Mesendoderm (in vitro differentiated cells): Measurements from ENCODE around the gene SKAP1. TPM values are rescaled to one million over a fixed set of nuclear protein-coding genes. Genes with fewer than 3 reads are reported as not detected.

ENCODE experiments used
- DNase-seq: peaks from one replicate; pipeline ENCODE4 v3.0.0; 2013
- H2AK5ac ChIP-seq: 2 replicates; pipeline ENCODE4 v1.6.1; 2013; ENCODE audit warnings: low read length, inconsistent platforms
- H2BK120ac ChIP-seq: 2 replicates; pipeline ENCODE4 v1.6.1; 2013; ENCODE audit warnings: low read depth, mild to moderate bottlenecking, low read length, moderate library complexity, mixed read lengths
- H2BK15ac ChIP-seq: replicated peaks from 2 replicates; pipeline ENCODE4 v1.6.1; 2013; ENCODE audit warnings: low read depth, mild to moderate bottlenecking, moderate library complexity
- H2BK5ac ChIP-seq: 2 replicates; pipeline ENCODE4 v1.6.1; 2013; ENCODE audit warnings: low read length, inconsistent platforms
- H3K18ac ChIP-seq: 2 replicates; pipeline ENCODE4 v1.6.1; 2013; ENCODE audit warnings: mild to moderate bottlenecking, low read length, mixed read lengths
- H3K23ac ChIP-seq: one replicate; pipeline ENCODE4 v1.6.1; 2013; ENCODE audit warnings: low read length
- H3K27ac ChIP-seq: 2 replicates; pipeline ENCODE4 v1.5.1; 2013; ENCODE audit warnings: low read depth, mild to moderate bottlenecking, inconsistent platforms, low read length, moderate library complexity
- H3K27me3 ChIP-seq: 2 replicates; pipeline ENCODE4 v1.6.1; 2013; ENCODE audit warnings: low read length, control low read depth, mild to moderate bottlenecking, inconsistent platforms; ENCODE audit not compliant: insufficient read depth, poor library complexity
- H3K36me3 ChIP-seq: 2 replicates; pipeline ENCODE4 v1.6.1; 2013; ENCODE audit warnings: low read length, inconsistent platforms; ENCODE audit not compliant: control insufficient read depth, insufficient read depth
- H3K4ac ChIP-seq: one replicate; pipeline ENCODE4 v1.6.1; 2013; ENCODE audit warnings: low read depth, mild to moderate bottlenecking, low read length, moderate library complexity
- H3K4me1 ChIP-seq: 2 replicates; pipeline ENCODE4 v1.6.1; 2013; ENCODE audit warnings: low read depth, low read length, inconsistent platforms; ENCODE audit not compliant: control insufficient read depth
- H3K4me2 ChIP-seq: 2 replicates; pipeline ENCODE4 v1.6.1; 2013; ENCODE audit warnings: low read length
- H3K4me3 ChIP-seq: 2 replicates; pipeline ENCODE4 v1.5.1; 2013; ENCODE audit warnings: mild to moderate bottlenecking, low read length
- H3K56ac ChIP-seq: one replicate; pipeline ENCODE4 v1.6.1; 2013; ENCODE audit warnings: low read length
- H3K79me1 ChIP-seq: 2 replicates; pipeline ENCODE4 v1.6.1; 2013; ENCODE audit warnings: low read length, inconsistent platforms
- H3K79me2 ChIP-seq: 2 replicates; pipeline ENCODE4 v1.6.1; 2013; ENCODE audit warnings: mild to moderate bottlenecking, low read length; ENCODE audit not compliant: control insufficient read depth, insufficient read depth
- H3K9ac ChIP-seq: 2 replicates; pipeline ENCODE4 v1.6.1; 2013; ENCODE audit warnings: low read length, inconsistent platforms
- H4K5ac ChIP-seq: one replicate; pipeline ENCODE4 v1.6.1; 2013; ENCODE audit warnings: low read length
- H4K8ac ChIP-seq: one replicate; pipeline ENCODE4 v1.6.1; 2013; ENCODE audit warnings: low read depth, mild to moderate bottlenecking, control low read depth, low read length, moderate library complexity
- WGBS: extraction: QIAGEN DNeasy Blood & Tissue Kit; methylation state at CpG from one replicate; pipeline ENCODE4 v1.1.7; 2013; ENCODE audit warnings: low lambda C conversion rate, missing lambda C conversion rate; ENCODE audit not compliant: insufficient coverage; ENCODE audit errors: extremely low coverage; 5-methylcytosine and 5-hydroxymethylcytosine counted together
- polyA plus RNA-seq, 2 experiments: library from polyadenylated mRNA; stranded (reverse); fragments of 200-250 nt; gene quantifications; one replicate each; pipeline ENCODE4 v1.2.3, GENCODE V29; 2013

SKAP1 gene
- polyA plus RNA-seq (2013, experiment 1 of 2): 0.04 TPM
- not detected for polyA plus RNA-seq (2013, experiment 2 of 2)

DNA sequence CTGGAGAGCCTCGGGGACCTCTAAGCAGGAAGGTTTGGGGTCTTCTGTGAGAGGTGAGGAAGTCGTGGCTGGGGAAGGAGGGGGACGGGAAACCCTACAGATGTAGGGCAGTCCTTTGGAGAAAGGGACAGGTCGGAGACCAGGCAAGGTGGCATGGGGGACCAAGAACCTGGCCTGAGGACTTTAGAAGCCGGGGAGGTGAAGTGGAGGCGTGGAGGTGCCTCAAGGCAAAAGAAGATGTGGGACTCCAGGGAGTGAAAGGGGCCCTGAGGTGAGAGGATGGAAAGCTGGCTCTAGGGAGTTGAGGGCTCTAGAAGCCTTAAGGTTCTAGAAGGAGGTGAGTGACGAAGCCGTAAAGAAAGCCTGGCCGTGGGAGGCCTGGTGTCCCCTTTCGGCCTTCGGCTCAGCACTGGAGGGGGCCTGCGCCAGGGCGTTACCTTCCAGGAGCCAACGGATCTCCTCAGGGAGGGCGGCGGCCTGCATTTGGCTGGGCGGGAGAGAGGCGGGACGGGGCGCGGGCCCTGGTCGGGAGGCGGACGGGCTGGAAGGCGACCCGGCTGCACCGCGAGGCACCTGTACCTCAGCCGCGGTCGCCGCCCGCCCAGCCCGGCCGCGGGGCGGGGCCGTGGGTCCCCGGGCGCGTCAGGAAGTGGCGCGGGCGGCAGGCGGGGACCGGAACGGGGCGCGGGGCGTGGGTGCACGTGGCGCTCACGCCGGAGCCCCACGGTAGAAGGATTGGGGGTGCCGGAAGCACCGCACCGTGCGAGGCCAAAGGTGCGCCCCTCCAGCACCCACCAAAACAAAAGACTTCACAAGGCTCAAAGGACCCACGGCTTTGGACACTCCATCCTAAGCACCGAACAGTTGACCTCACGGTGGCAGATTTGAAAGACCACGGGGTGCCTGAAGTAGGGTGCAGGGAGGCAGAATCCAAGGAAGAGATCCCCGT lies at the start of gene SKAP1:
SKAP1 (minus strand) TSS at position 577 of the 949 bp plus-strand sequence.
- H3K36me3 ChIP-seq: no peaks in the 10 kb centered on the region
- no peak within 1 kb of the TSS for H3K9ac ChIP-seq
- H3K4me3 ChIP-seq: no peak within 1 kb of the TSS
- no peaks in the 10 kb centered on the region for H3K79me1 ChIP-seq
- no peak within 1 kb of the TSS for H2BK5ac ChIP-seq
- no peak within 1 kb of the TSS for H2AK5ac ChIP-seq
- H2BK15ac ChIP-seq: no peak within 1 kb of the TSS
- peaks cover 9% of the 10 kb centered on the region for H3K27me3 ChIP-seq
- H3K27ac ChIP-seq: no peak within 1 kb of the TSS
- peaks cover 6% of the 10 kb centered on the region for H3K4me1 ChIP-seq
- no peak within 1 kb of the TSS for H3K18ac ChIP-seq
- no peaks in the 10 kb centered on the region for H3K79me2 ChIP-seq
- H4K8ac ChIP-seq: no peak within 1 kb of the TSS
- peak within 1 kb of the TSS; percentile 66 for H3K56ac ChIP-seq
- no peak within 1 kb of the TSS for H3K23ac ChIP-seq
- H4K5ac ChIP-seq: no peak within 1 kb of the TSS
- DNase-seq: peak; percentile 13
- H3K4me2 ChIP-seq: peak within 1 kb of the TSS; percentile 24
- H2BK120ac ChIP-seq: no peak within 1 kb of the TSS
- H3K4ac ChIP-seq: no peak within 1 kb of the TSS
- WGBS: no CpG with 5 or more reads among the region's 65 CpGs

GRCh38 chr17:48479014-48479402 lies 49.0 kb upstream of the SKAP1 start:
- no peak for DNase-seq
- H3K4me2 ChIP-seq: no peak overlapping the region
- H2BK120ac ChIP-seq: no peak overlapping the region
- H4K8ac ChIP-seq: no peak overlapping the region
- no peak overlapping the region for H3K18ac ChIP-seq
- H3K4me1 ChIP-seq: no peaks in the 10 kb centered on the region
- no CpG with 5 or more reads among the region's 2 CpGs for WGBS
- H3K79me2 ChIP-seq: no peaks in the 10 kb centered on the region
- H3K79me1 ChIP-seq: no peaks in the 10 kb centered on the region
- H3K9ac ChIP-seq: no peak overlapping the region
- H2BK15ac ChIP-seq: no peak overlapping the region
- H3K27me3 ChIP-seq: no peaks in the 10 kb centered on the region
- no peak overlapping the region for H2BK5ac ChIP-seq
- no peak overlapping the region for H2AK5ac ChIP-seq
- H3K23ac ChIP-seq: no peak overlapping the region
- H4K5ac ChIP-seq: no peak overlapping the region
- no peak overlapping the region for H3K4ac ChIP-seq
- H3K4me3 ChIP-seq: no peak overlapping the region
- no peak overlapping the region for H3K56ac ChIP-seq
- H3K27ac ChIP-seq: no peak overlapping the region
- H3K36me3 ChIP-seq: no peaks in the 10 kb centered on the region

DNA sequence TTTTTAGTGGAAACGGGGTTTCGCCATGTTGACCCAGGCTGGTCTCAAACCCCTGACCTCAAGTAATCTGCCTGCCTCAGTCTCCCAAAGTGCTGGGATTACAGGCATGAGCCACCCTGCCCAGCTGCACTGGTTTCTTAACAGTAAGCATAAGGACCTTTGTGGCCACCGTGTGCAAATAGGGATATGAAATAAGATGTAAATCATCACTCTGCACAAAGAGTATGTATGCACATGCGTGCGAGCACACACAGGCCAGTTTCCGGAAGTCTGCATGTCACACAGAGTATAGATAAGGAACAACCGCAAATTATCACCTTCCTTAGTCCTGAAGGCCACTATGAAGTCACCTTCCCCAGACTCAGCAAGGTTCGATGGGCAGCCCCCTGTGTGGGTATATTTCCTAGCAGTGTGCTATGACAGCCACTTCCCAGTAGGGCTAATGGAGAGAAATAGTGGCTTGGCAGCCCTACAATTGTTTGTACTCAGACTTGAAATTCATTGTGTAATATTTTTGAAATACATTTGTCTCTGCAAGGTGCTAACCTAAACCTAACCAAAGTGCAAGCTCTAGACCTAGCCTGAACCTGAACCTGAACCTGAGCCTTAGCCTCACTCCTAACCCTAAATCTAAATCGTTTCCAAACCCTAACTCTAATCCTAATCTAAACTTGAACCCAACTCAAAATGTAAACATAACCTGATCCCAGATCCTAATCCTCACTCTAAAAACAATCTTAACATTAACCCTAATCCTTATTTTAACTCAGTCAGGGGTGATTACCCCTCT lies 48.4 kb upstream of the SKAP1 start:
- Histone ChIP-seq H3K18ac (no peak overlapping the region), H3K4me2 (no peak overlapping the region), H4K8ac (no peak overlapping the region), H3K36me3 (no peaks in the 10 kb centered on the region), H2BK120ac (no peak overlapping the region), H2BK15ac (no peak overlapping the region), H3K9ac (no peak overlapping the region), H4K5ac (no peak overlapping the region), H3K4me1 (no peaks in the 10 kb centered on the region), H3K79me2 (no peaks in the 10 kb centered on the region), H2AK5ac (no peak overlapping the region), H3K4ac (no peak overlapping the region), H3K79me1 (no peaks in the 10 kb centered on the region), H2BK5ac (no peak overlapping the region), H3K23ac (no peak overlapping the region), H3K27me3 (no peaks in the 10 kb centered on the region), H3K27ac (no peak overlapping the region), H3K56ac (no peak overlapping the region), H3K4me3 (no peak overlapping the region)
- WGBS: 100% methylated on average over 1 of the region's 9 CpGs
- no peak for DNase-seq

DNA sequence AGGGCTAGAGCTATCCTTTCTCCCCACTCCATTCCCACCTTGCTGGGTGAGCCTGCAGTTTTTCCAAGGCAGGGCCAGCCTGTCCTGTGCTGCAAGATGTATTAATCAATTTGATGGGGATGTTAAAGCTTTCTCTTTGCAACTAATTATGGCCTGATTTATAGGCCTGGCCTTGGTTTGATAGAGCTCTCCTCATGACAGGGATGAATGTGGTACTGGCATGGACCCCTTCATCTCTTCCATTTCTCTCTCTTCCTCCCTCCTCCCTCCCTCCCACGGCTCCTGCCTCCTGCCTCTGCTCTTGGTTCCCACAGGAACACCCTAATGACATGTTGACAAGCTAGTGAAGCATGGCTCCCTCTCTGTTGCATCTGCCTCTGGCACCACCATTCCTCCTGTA lies 47.2 kb upstream of the SKAP1 start:
- Histone ChIP-seq H3K4me1 (peaks cover under 1% of the 10 kb centered on the region), H4K8ac (no peak overlapping the region), H3K36me3 (no peaks in the 10 kb centered on the region), H4K5ac (no peak overlapping the region), H3K56ac (no peak overlapping the region), H3K4me2 (no peak overlapping the region), H2BK15ac (no peak overlapping the region), H3K27ac (no peak overlapping the region), H3K9ac (no peak overlapping the region), H3K27me3 (no peaks in the 10 kb centered on the region), H2BK5ac (no peak overlapping the region), H3K79me2 (no peaks in the 10 kb centered on the region), H3K4me3 (no peak overlapping the region), H3K4ac (no peak overlapping the region), H3K18ac (no peak overlapping the region), H3K79me1 (no peaks in the 10 kb centered on the region), H2BK120ac (no peak overlapping the region), H2AK5ac (no peak overlapping the region), H3K23ac (no peak overlapping the region)
- no peak for DNase-seq
- no CpG with 5 or more reads among the region's 1 CpG for WGBS

DNA sequence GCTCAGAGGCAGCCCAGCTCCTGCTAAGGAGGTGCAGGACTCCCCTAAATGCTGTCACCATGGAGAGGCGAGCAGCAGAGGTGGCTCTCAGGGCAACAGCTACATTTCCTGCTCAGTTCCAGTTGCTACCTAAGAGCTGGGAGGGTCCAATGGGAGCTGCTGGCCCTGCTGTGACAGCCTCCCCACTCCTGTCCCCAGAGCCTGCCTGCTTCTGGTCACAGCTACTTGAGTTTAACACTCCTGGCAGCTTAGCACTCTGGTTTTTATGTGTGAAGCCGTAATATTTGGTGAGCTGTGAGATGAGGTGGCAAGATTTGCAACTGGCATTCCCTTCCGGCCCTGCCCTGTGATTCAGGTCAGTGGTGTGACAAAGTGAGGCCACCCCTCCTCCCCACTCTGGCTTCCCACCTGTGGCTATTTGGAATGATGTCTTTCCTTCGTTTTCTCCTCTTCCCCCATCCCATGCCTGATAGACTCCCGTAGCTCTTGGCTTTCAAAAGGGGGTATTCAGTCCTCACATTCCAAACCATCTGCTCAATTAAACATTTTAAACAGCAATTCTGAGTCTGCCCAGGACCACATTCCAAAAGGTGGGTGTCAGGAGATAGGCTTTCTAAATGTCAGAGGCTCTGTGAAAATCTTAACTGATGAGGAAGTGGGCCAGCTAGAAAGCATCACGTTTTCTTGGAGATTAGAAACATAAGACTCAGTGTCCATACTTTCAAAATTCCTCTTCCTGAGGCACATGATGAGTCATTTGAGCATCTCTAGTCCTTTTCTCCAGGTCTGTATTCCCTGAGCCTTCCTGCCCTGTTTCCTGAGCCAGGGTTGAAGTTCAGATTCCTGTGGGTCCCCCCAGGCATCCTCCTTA lies 42.6 kb upstream of the SKAP1 start:
- Histone ChIP-seq H3K18ac (no peak overlapping the region), H3K23ac (no peak overlapping the region), H3K79me2 (no peaks in the 10 kb centered on the region), H3K9ac (no peak overlapping the region), H3K79me1 (no peaks in the 10 kb centered on the region), H2AK5ac (no peak overlapping the region), H3K27me3 (peaks cover 2% of the 10 kb centered on the region), H2BK15ac (no peak overlapping the region), H3K4me3 (no peak overlapping the region), H2BK5ac (no peak overlapping the region), H3K4me1 (peaks cover 4% of the 10 kb centered on the region), H3K36me3 (no peaks in the 10 kb centered on the region), H2BK120ac (no peak overlapping the region), H3K56ac (no peak overlapping the region), H3K4me2 (no peak overlapping the region), H3K4ac (no peak overlapping the region), H4K8ac (no peak overlapping the region), H4K5ac (no peak overlapping the region), H3K27ac (no peak overlapping the region)
- WGBS: no CpG with 5 or more reads among the region's 6 CpGs
- peak; percentile 83 for DNase-seq
